ENCODE data around the gene SCN4A. TPM values are rescaled to one million over a fixed set of nuclear protein-coding genes. Genes with fewer than 3 reads are reported as not detected.

SCN4A gene
- total RNA-seq, 1 experiment from 2014 or later: not detected

DNA sequence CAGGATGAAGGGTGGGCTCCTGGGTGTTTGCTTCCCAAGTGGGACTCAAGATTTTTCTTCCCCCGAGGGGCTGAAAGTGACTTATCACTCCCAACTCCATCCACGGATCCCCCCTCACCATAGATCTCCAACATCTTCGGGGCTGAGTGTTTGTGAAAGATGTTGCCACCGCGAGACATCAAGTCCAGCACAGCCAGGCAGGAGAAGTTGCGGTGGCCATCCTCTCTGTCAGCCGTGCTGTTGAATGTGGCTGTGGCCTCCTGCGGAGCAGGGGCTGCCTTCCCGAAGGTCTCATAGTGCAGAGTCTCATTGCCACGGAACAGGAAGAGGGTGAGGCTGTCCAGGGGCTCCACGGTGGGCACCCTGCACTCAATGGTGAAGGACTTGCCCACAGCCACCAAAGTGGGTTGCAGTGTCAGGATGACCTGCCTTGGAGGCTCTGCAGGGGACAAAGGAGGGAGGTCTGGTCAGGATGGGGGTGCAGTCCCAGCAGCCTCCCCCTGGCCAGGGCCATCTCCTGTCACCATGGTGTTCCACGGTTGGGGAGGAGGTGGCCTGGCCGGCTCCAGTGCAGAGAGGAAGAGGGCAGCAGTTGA, 30.9 kb upstream of the SCN4A start:
- Histone ChIP-seq H3K9me2 (replicated peaks; ENCODE audit: low read length) (no peaks in the 10 kb centered on the region), H3K4me2 (ENCODE audit: low read length) (no peak overlapping the region), H3K79me2 (ENCODE audit: low read length) (no peaks in the 10 kb centered on the region), H3K9me3 (ENCODE audit: low read length) (no peaks in the 10 kb centered on the region), H4K20me1 (ENCODE audit: low read length) (no peaks in the 10 kb centered on the region), H3K27me3 (ENCODE audit: low read length) (no peaks in the 10 kb centered on the region), H2AFZ (ENCODE audit: low read length) (no peak overlapping the region), H3K27ac (ENCODE audit: low read length) (no peak overlapping the region), H3K9ac (ENCODE audit: low read length) (no peak overlapping the region), H3K4me3 (ENCODE audit: low read length) (no peak overlapping the region), H3F3A (ENCODE audit: low read length, unreplicated experiment) (no peaks in the 10 kb centered on the region), H3K4me1 (ENCODE audit: insufficient read depth, low read length) (peaks cover 33% of the 10 kb centered on the region), H3K36me3 (ENCODE audit: low read depth, low read length) (no peaks in the 10 kb centered on the region)
- CTCF ChIA-PET: no interaction called here
- intact Hi-C loops (cut with micrococcal nuclease): no loop called here
- BruUV-seq (replicated peaks): no TSS peak
- POLR2A ChIA-PET (ENCODE audit: unreplicated experiment): no interaction called here
- no peak for DNase-seq
- ATAC-seq: no peak
- no peak for TF ChIP-seq EZH2phosphoT487 (IDR thresholded peaks at IDR 0.05; ENCODE audit: borderline replicate concordance, low read length)
- TF ChIP-seq, protein P1, sequence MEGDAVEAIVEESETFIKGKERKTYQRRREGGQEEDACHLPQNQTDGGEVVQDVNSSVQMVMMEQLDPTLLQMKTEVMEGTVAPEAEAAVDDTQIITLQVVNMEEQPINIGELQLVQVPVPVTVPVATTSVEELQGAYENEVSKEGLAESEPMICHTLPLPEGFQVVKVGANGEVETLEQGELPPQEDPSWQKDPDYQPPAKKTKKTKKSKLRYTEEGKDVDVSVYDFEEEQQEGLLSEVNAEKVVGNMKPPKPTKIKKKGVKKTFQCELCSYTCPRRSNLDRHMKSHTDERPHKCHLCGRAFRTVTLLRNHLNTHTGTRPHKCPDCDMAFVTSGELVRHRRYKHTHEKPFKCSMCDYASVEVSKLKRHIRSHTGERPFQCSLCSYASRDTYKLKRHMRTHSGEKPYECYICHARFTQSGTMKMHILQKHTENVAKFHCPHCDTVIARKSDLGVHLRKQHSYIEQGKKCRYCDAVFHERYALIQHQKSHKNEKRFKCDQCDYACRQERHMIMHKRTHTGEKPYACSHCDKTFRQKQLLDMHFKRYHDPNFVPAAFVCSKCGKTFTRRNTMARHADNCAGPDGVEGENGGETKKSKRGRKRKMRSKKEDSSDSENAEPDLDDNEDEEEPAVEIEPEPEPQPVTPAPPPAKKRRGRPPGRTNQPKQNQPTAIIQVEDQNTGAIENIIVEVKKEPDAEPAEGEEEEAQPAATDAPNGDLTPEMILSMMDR (conservative IDR thresholded peaks at IDR 0.05; ENCODE audit: low read depth, low read length): no peak
- no peak for TF ChIP-seq EZH2 (IDR thresholded peaks at IDR 0.05; ENCODE audit: low read length, unreplicated experiment)

DNA sequence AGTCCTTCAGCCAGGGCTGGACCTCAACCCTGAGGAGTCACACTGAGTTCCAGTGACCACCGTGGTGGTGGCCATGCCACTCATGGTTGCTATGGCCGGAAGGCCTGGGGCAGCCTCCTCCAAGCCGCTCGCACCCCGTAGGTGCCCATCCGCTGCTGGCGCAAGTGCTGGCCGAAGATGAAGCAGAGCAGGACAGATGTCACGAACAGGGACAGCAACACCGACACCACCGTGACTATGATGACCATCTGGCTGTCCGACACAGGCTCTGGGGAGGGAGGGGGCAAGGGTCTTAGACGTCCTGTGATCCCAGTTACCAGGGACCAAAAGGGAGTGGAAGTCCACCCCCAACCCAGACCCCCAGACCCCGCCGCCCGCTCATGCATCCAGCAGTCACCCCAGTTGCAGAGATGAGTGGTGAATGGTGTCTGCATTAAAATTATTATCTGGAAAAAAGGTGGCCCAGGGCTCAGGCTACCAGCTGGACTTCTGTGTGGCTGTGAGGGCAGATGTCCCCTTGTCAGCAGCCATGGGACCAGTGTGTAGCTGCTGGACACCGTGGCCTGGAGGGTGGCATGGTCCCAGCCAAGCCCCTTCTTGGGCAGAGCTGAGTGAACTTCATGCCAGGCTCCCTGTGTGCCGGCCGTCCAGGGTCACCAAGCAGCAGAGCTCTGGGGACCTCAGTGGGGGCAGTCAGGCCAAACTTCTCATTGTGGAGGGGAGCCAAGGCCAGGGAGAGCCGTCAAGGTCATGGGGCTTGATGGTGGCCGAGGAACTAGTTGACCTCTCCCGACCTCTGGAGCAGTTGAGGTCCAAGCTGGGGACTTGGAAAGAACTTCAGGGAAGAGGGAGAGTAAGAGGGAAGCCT, 30.2 kb upstream of the SCN4A start:
- Histone ChIP-seq H3F3A (ENCODE audit: low read length, unreplicated experiment) (no peaks in the 10 kb centered on the region), H3K4me2 (ENCODE audit: low read length) (no peak overlapping the region), H3K4me3 (ENCODE audit: low read length) (no peak overlapping the region), H2AFZ (ENCODE audit: low read length) (no peak overlapping the region), H3K79me2 (ENCODE audit: low read length) (no peaks in the 10 kb centered on the region), H3K4me1 (ENCODE audit: insufficient read depth, low read length) (peaks cover 26% of the 10 kb centered on the region), H3K36me3 (ENCODE audit: low read depth, low read length) (no peaks in the 10 kb centered on the region), H3K9ac (ENCODE audit: low read length) (no peak overlapping the region), H3K9me3 (ENCODE audit: low read length) (no peaks in the 10 kb centered on the region), H3K9me2 (replicated peaks; ENCODE audit: low read length) (no peaks in the 10 kb centered on the region), H4K20me1 (ENCODE audit: low read length) (no peaks in the 10 kb centered on the region), H3K27ac (ENCODE audit: low read length) (no peak overlapping the region), H3K27me3 (ENCODE audit: low read length) (no peaks in the 10 kb centered on the region)
- no TSS peak for BruUV-seq (replicated peaks)
- TF ChIP-seq EZH2phosphoT487 (IDR thresholded peaks at IDR 0.05; ENCODE audit: borderline replicate concordance, low read length) (no peak), EZH2 (IDR thresholded peaks at IDR 0.05; ENCODE audit: low read length, unreplicated experiment) (no peak)
- TF ChIP-seq, protein P1 (conservative IDR thresholded peaks at IDR 0.05; ENCODE audit: low read depth, low read length): no peak
- DNase-seq: no peak
- POLR2A ChIA-PET (ENCODE audit: unreplicated experiment): no interaction called here
- no peak for ATAC-seq
- CTCF ChIA-PET: no interaction called here
- intact Hi-C loops (cut with micrococcal nuclease): no loop called here

Measured in PC-3 (cell line).